SK-N-SH (cell line): ENCODE measurements around the gene AKT2. TPM values are rescaled to one million over a fixed set of nuclear protein-coding genes. Genes with fewer than 3 reads are reported as not detected.
A peak's percentile ranks its signal among the peaks of the same experiment; 100 is the strongest.

Source experiments
- CTCF ChIA-PET: fragments of 300-600, 350-600 bp; formaldehyde crosslinking; extraction: SDS; loops from one replicate; lab custom pipeline; 2021; lab: Yijun Ruan, JAX
- POLR2A ChIA-PET: fragments of 350-600 bp; sonication (Branson Sonifier 250); formaldehyde crosslinking; extraction: SDS; loops from one replicate; lab custom pipeline; 2020; ENCODE audit warnings: antibody characterized with exemption, inconsistent platforms; lab: Yijun Ruan, JAX
- DNase-seq: peaks from one replicate; pipeline ENCODE4 v3.0.0; 2012
- H2AFZ ChIP-seq: fragments of 200-600 bp; sonication (generic); 2 replicates; pipeline ENCODE4 v1.8.1; 2016; ENCODE audit warnings: antibody characterized with exemption, mild to moderate bottlenecking, low read depth
- H3F3A ChIP-seq: fragments of 200-600 bp; sonication (generic); replicated peaks from 2 replicates; pipeline ENCODE3; 2016; ENCODE audit warnings: antibody characterized with exemption, mild to moderate bottlenecking; ENCODE audit not compliant: insufficient read depth
- H3K27ac ChIP-seq, 2 experiments: fragments of 200-500 bp in 1 of 2; fragments of 200-600 bp in 1 of 2; sonication (Bioruptor generic) in 1 of 2; sonication (generic), shearing (Covaris generic) in 1 of 2; 2 replicates each; pipeline versions ENCODE4 v1.5.1 to v1.6.1; 2014 to 2016; ENCODE audit warnings: low read depth in 2 of 2, inconsistent platforms in 1 of 2, low read length in 1 of 2, mild to moderate bottlenecking in 1 of 2, mixed read lengths in 1 of 2
- H3K27me3 ChIP-seq: fragments of 200-600 bp; sonication (generic), shearing (Covaris generic); 2 replicates; pipeline ENCODE4 v1.6.1; 2016; ENCODE audit warnings: mixed run types; ENCODE audit not compliant: insufficient read depth
- H3K36me3 ChIP-seq, 2 experiments: fragments of 200-500 bp in 1 of 2; fragments of 200-600 bp in 1 of 2; sonication (Bioruptor generic) in 1 of 2; sonication (generic) in 1 of 2; replicated peaks in 1 of 2; 2 replicates each; pipeline versions ENCODE3 to v1.5.1; 2014 to 2016; ENCODE audit warnings: low read length in 1 of 2, mild to moderate bottlenecking in 1 of 2; ENCODE audit not compliant: insufficient read depth in 2 of 2, control insufficient read depth in 1 of 2
- H3K4me1 ChIP-seq, 2 experiments: fragments of 200-500 bp in 1 of 2; fragments of 200-600 bp in 1 of 2; sonication (Bioruptor generic) in 1 of 2; sonication (generic), shearing (Covaris generic) in 1 of 2; 2 replicates each; pipeline versions ENCODE4 v1.5.1 to v1.6.1; 2014 to 2016; ENCODE audit warnings: low read depth in 1 of 2, low read length in 1 of 2, mixed run types in 1 of 2; ENCODE audit not compliant: insufficient read depth in 2 of 2, control insufficient read depth in 1 of 2
- H3K4me2 ChIP-seq: fragments of 200-600 bp; sonication (generic), shearing (Covaris generic); 2 replicates; pipeline ENCODE4 v1.6.1; 2017; ENCODE audit warnings: mixed run types
- H3K4me3 ChIP-seq, 2 experiments: fragments of 200-500 bp in 1 of 2; fragments of 200-600 bp in 1 of 2; sonication (Bioruptor generic) in 1 of 2; sonication (generic), shearing (Covaris generic) in 1 of 2; 2 replicates each; pipeline versions ENCODE4 v1.5.1 to v1.8.1; 2014 to 2016; ENCODE audit warnings: low read depth in 2 of 2, inconsistent platforms in 1 of 2, low read length in 1 of 2, mild to moderate bottlenecking in 1 of 2, mixed read lengths in 1 of 2, moderate library complexity in 1 of 2
- H3K79me2 ChIP-seq: fragments of 200-600 bp; sonication (generic); 2 replicates; pipeline ENCODE4 v1.8.1; 2017; ENCODE audit warnings: mild to moderate bottlenecking; ENCODE audit not compliant: insufficient read depth
- H3K9ac ChIP-seq: fragments of 200-600 bp; sonication (generic); 2 replicates; pipeline ENCODE4 v1.6.1; 2017; ENCODE audit warnings: mixed run types
- H3K9me2 ChIP-seq: fragments of 200-600 bp; sonication (generic); 2 replicates; pipeline ENCODE4 v1.6.1; 2017; ENCODE audit warnings: mixed run types
- H3K9me3 ChIP-seq: fragments of 200-600 bp; sonication (generic); 2 replicates; pipeline ENCODE4 v1.6.1; 2017; ENCODE audit warnings: mixed run types, mild to moderate bottlenecking, moderate library complexity
- H4K20me1 ChIP-seq: fragments of 200-600 bp; sonication (generic); 2 replicates; pipeline ENCODE4 v1.6.1; 2017; ENCODE audit warnings: mild to moderate bottlenecking, mixed run types; ENCODE audit not compliant: insufficient read depth
- CTCF ChIP-seq: fragments of 200-600 bp; sonication (generic); IDR thresholded peaks from 2 replicates; pipeline ENCODE4 v1.6.1; 2017; ENCODE audit warnings: antibody characterized with exemption, mild to moderate bottlenecking, moderate library complexity
- EP300 ChIP-seq, 2 experiments: IDR thresholded peaks; 2 replicates each; pipeline versions ENCODE4 v1.4.0 to v1.6.1; 2012; ENCODE audit warnings: borderline replicate concordance in 1 of 2, low read depth in 1 of 2, low read length in 1 of 2
- EZH2phosphoT487 ChIP-seq: fragments of 200-600 bp; sonication (generic); IDR thresholded peaks from 2 replicates; pipeline ENCODE4 v1.6.1; 2017; ENCODE audit warnings: low read depth, mixed run types, mild to moderate bottlenecking, antibody characterized with exemption, moderate library complexity, borderline replicate concordance
- GABPA ChIP-seq: IDR thresholded peaks from 2 replicates; pipeline ENCODE4 v1.4.0; 2012; ENCODE audit warnings: low read depth, mild to moderate bottlenecking
- IRF3 ChIP-seq: fragments of 150-350 bp; IDR thresholded peaks from 2 replicates; pipeline ENCODE4 v1.6.1; 2016; ENCODE audit warnings: mild to moderate bottlenecking, low read depth, low read length
- JUND ChIP-seq: IDR thresholded peaks from 2 replicates; pipeline ENCODE4 v1.4.0; 2012
- MAX ChIP-seq: IDR thresholded peaks from 2 replicates; pipeline ENCODE4 v1.4.0; 2012; ENCODE audit warnings: low read depth
- MEF2A ChIP-seq: IDR thresholded peaks from 2 replicates; pipeline ENCODE4 v1.4.0; 2012; ENCODE audit warnings: low read depth, borderline replicate concordance
- NFIC ChIP-seq: IDR thresholded peaks from 2 replicates; pipeline ENCODE4 v1.4.0; 2012; ENCODE audit warnings: borderline replicate concordance
- PBX3 ChIP-seq: IDR thresholded peaks from 2 replicates; pipeline ENCODE4; 2012
- POLR2AphosphoS5 ChIP-seq: IDR thresholded peaks from 2 replicates; pipeline ENCODE4 v1.6.1; 2012; ENCODE audit warnings: low read depth, low read length
- REST ChIP-seq: IDR thresholded peaks from 2 replicates; pipeline ENCODE4 v1.6.1; 2012; ENCODE audit warnings: mild to moderate bottlenecking, low read depth, low read length, moderate library complexity
- RXRA ChIP-seq: IDR thresholded peaks from 2 replicates; pipeline ENCODE4 v1.4.0; 2012; ENCODE audit warnings: low read depth, mild to moderate bottlenecking, borderline replicate concordance
- SIN3A ChIP-seq: IDR thresholded peaks from 2 replicates; pipeline ENCODE4 v1.6.1; 2012; ENCODE audit warnings: low read depth, mild to moderate bottlenecking, low read length, moderate library complexity, borderline replicate concordance
- TCF12 ChIP-seq: IDR thresholded peaks from 2 replicates; pipeline ENCODE4 v1.4.0; 2012
- TEAD4 ChIP-seq: IDR thresholded peaks from 2 replicates; pipeline ENCODE4 v1.4.0; 2012; ENCODE audit warnings: mild to moderate bottlenecking, borderline replicate concordance; ENCODE audit not compliant: insufficient read depth
- USF2 ChIP-seq: fragments of 150-350 bp; IDR thresholded peaks from 2 replicates; pipeline ENCODE4 v1.6.1; 2017; ENCODE audit warnings: antibody characterized with exemption, low read length, low read depth, borderline replicate concordance
- WGBS: methylation state at CpG from one replicate; pipeline ENCODE4 v1.1.6; 2017; ENCODE audit warnings: low lambda C conversion rate; 5-methylcytosine and 5-hydroxymethylcytosine counted together
- polyA plus RNA-seq, 3 experiments: library from polyadenylated mRNA; depleted of rRNA; stranded (reverse); fragments of >200 nt; gene quantifications; 2 replicates each; pipeline ENCODE4 v1.2.3, GENCODE V29; 2012

AKT2 gene
- polyA plus RNA-seq, 1 of the 3 experiments (the other 2 are of a cell fraction) = 99.8 TPM

- Histone ChIP-seq H3K4me1 (peaks cover 0 to 2% of the 10 kb centered on the region in 2 experiments; a peak in 1 of 4 replicates), H3K9me2 (no peaks in the 10 kb centered on the region), H2AFZ (no peak overlapping the region), H4K20me1 (no peaks in the 10 kb centered on the region), H3K9me3 (no peaks in the 10 kb centered on the region), H3K27ac (peak overlapping the region; percentile 4 to 13; a peak in 2 of 4 replicates), H3F3A (no peaks in the 10 kb centered on the region), H3K4me3 (no peak overlapping the region), H3K9ac (no peak overlapping the region), H3K27me3 (no peaks in the 10 kb centered on the region), H3K79me2 (no peaks in the 10 kb centered on the region), H3K36me3 (no peaks in the 10 kb centered on the region), H3K4me2 (no peak overlapping the region)
- TF ChIP-seq TCF12 (0 out of 2 replicates have a peak, but pooled peaks have one; percentile 18), RXRA (no peak)
- WGBS = 92% methylated on average over 1 of the region's 1 CpG
- DNase-seq = no peak
- POLR2A ChIA-PET = no interaction called here
- CTCF ChIA-PET = interaction anchor here (1.2 to 1.5 kb wide), 2 partner anchors 13 to 111 kb away, joined by 4 to 5 read pairs; no protein-coding TSS in a partner anchor
Observed at GRCh38 chr19:40309666-40310065, 24.5 kb upstream of the AKT2 start.

- H3K4me2 ChIP-seq = no peak overlapping the region
- peaks cover 5% of the 10 kb centered on the region for H3F3A ChIP-seq
- no peak overlapping the region; a peak in 1 of 4 replicates for H3K4me3 ChIP-seq
- no peak overlapping the region for H3K27ac ChIP-seq
- no peak overlapping the region for H3K9ac ChIP-seq
- H2AFZ ChIP-seq = no peak overlapping the region
- ChIA-PET POLR2A (interaction anchor here (0.7 to 1.0 kb wide), 2 partner anchors 115 to 158 kb away, joined by 4 read pairs; no protein-coding TSS in a partner anchor), CTCF (interaction anchor here (0.5 to 2.1 kb wide), 62 partner anchors 9 to 394 kb away, joined by 3 to 25 read pairs (median 4); partner anchors contain the start of genes AKT2, BLVRB, C19orf47 and PLD3)
- H4K20me1 ChIP-seq = no peaks in the 10 kb centered on the region
- 19% methylated on average over 5 of the region's 5 CpGs for WGBS
- peaks cover 0 to 20% of the 10 kb centered on the region in 2 experiments; a peak in 1 of 4 replicates for H3K4me1 ChIP-seq
- H3K9me2 ChIP-seq = no peaks in the 10 kb centered on the region
- no peaks in the 10 kb centered on the region for H3K36me3 ChIP-seq
- H3K9me3 ChIP-seq = no peaks in the 10 kb centered on the region
- peak; percentile 83 for DNase-seq
- H3K27me3 ChIP-seq = no peaks in the 10 kb centered on the region
- no peaks in the 10 kb centered on the region for H3K79me2 ChIP-seq
- TF ChIP-seq MAX = no peak
- no peak for TF ChIP-seq MEF2A
- TF ChIP-seq REST = no peak
- peak; percentile 89 for TF ChIP-seq CTCF
- no peak for TF ChIP-seq IRF3
- no peak for TF ChIP-seq GABPA
- TF ChIP-seq TCF12 = no peak
- TF ChIP-seq TEAD4 = no peak
- TF ChIP-seq JUND = no peak
- no peak for TF ChIP-seq RXRA
- no peak for TF ChIP-seq PBX3
- no peak for TF ChIP-seq EZH2phosphoT487
- no peak for TF ChIP-seq SIN3A
- no peak for TF ChIP-seq NFIC
- no peak for TF ChIP-seq USF2
- no peak for TF ChIP-seq EP300 (IDR thresholded peaks at IDR 0.05; ENCODE audit: borderline replicate concordance in 1 of 2, low read depth in 1 of 2, low read length in 1 of 2)
- no peak for TF ChIP-seq POLR2AphosphoS5
Observed at GRCh38 chr19:40305403-40305802, 20.3 kb upstream of the AKT2 start.
